ENCODE measurements around the gene NOTO. TPM values are rescaled to one million over a fixed set of nuclear protein-coding genes. Genes with fewer than 3 reads are reported as not detected.
A peak's percentile ranks its signal among the peaks of the same experiment; 100 is the strongest.

NOTO gene
- total RNA-seq, 1 experiment from 2014 or later = 0.66 TPM

DNA sequence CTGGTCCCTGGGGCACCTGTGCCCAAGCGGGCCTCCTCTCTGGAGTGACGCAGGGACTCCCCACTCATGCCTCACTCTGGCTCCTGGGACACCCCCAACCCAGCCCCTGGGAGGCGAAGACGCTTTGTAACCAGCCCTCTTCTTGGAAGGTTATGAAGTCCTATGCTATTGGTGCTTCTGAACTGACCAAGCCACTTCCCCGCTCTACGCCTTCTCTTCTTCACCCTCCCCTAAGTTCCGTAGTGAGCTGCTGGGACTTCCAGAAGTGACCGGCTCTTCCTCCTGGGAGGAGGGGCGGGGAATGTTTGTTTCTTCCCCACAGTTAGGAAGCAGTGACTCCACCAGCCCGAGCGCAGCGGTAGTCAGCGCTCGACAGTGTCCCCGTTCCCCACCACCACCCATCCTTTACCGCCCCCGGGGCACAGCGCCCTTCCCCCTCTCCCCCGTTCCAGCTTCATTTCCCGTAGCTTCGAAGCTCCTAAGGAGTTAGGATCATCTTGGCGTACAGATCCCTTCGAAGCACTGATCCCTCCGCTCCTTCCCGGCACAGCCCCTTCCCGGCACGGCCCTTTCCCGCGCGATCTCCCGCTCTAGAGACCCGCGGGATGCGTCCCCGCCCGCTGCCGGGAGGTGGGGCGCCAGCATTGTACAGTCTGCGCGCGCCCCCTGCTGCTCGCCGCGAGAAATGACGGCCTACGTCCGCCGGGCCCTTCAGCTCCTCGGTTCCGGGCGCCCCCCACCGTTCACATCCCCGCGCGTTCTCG lies 25.3 kb upstream of the NOTO start:
- DNase-seq = peak; percentile 87
- TF ChIP-seq, protein P1, sequence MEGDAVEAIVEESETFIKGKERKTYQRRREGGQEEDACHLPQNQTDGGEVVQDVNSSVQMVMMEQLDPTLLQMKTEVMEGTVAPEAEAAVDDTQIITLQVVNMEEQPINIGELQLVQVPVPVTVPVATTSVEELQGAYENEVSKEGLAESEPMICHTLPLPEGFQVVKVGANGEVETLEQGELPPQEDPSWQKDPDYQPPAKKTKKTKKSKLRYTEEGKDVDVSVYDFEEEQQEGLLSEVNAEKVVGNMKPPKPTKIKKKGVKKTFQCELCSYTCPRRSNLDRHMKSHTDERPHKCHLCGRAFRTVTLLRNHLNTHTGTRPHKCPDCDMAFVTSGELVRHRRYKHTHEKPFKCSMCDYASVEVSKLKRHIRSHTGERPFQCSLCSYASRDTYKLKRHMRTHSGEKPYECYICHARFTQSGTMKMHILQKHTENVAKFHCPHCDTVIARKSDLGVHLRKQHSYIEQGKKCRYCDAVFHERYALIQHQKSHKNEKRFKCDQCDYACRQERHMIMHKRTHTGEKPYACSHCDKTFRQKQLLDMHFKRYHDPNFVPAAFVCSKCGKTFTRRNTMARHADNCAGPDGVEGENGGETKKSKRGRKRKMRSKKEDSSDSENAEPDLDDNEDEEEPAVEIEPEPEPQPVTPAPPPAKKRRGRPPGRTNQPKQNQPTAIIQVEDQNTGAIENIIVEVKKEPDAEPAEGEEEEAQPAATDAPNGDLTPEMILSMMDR (conservative IDR thresholded peaks at IDR 0.05) = peak; percentile 98

More for the DNA sequence above, 25.3 kb upstream of the NOTO start:
- Histone ChIP-seq H3K4ac (ENCODE audit: low read depth, low read length) (no peak overlapping the region), H3K9ac (ENCODE audit: extremely low read depth, insufficient read length, low read length) (peak overlapping the region; percentile 24), H4K5ac (ENCODE audit: insufficient read length, low read depth, low read length) (no peak overlapping the region), H3K14ac (ENCODE audit: insufficient read depth, low read length) (no peak overlapping the region), H3K27me3 (ENCODE audit: insufficient read depth, low read length) (peaks cover 29% of the 10 kb centered on the region), H3K27ac (ENCODE audit: insufficient read length, low read depth, low read length) (no peak overlapping the region), H2AFZ (ENCODE audit: low read length) (no peak overlapping the region), H2BK5ac (ENCODE audit: insufficient read length, low read length) (no peak overlapping the region), H3K79me1 (ENCODE audit: insufficient read depth, low read depth, low read length, poor library complexity, severe bottlenecking) (no peaks in the 10 kb centered on the region), H3K56ac (ENCODE audit: insufficient read length, low read depth, low read length) (no peak overlapping the region), H3K4me2 (ENCODE audit: insufficient read depth, insufficient read length, low read length) (peak overlapping the region; percentile 69), H3T11ph (ENCODE audit: low read length) (no peak overlapping the region), H4K91ac (ENCODE audit: insufficient read length, low read depth, low read length) (no peak overlapping the region), H3K23me2 (ENCODE audit: insufficient read length, low read depth, low read length, poor library complexity, severe bottlenecking) (peaks cover 24% of the 10 kb centered on the region), H4K20me1 (ENCODE audit: control insufficient read depth, insufficient read depth, insufficient read length) (no peaks in the 10 kb centered on the region), H4K8ac (replicated peaks; ENCODE audit: insufficient read length, low read depth, low read length) (no peak overlapping the region), H2BK12ac (ENCODE audit: insufficient read length, low read depth, low read length) (no peak overlapping the region), H3K9me3 (ENCODE audit: control insufficient read depth, low read depth, low read length) (no peaks in the 10 kb centered on the region), H2BK120ac (ENCODE audit: low read depth, low read length, poor library complexity, severe bottlenecking) (no peak overlapping the region), H3K4me1 (ENCODE audit: insufficient read depth, low read length) (peaks cover 4% of the 10 kb centered on the region; the same call in 1 of the 2 replicates), H3K79me2 (ENCODE audit: insufficient read depth, low read length) (no peaks in the 10 kb centered on the region), H3K23ac (ENCODE audit: insufficient read length, low read depth, low read length) (no peak overlapping the region), H3K18ac (ENCODE audit: insufficient read length, low read depth, low read length) (no peak overlapping the region), H2BK20ac (ENCODE audit: low read depth, low read length, poor library complexity, severe bottlenecking) (no peak overlapping the region), H2AK5ac (ENCODE audit: insufficient read length, low read length) (no peak overlapping the region), H2BK15ac (ENCODE audit: low read depth, low read length) (no peak overlapping the region)
- H3K4me3 Mint-ChIP-seq = peak overlapping the region; percentile 72 to 92
- peak overlapping the region in 1 of 3 experiments; percentile 74; a peak in 1 of 7 replicates for H3K27ac Mint-ChIP-seq
- WGBS (ENCODE audit: extremely low coverage, insufficient read length, low lambda C conversion rate) = no CpG with 5 or more reads among the region's 56 CpGs
- peaks cover 19 to 25% of the 10 kb centered on the region in 2 experiments for H3K4me1 Mint-ChIP-seq
- no peaks in the 10 kb centered on the region; a peak in 1 of 5 replicates for H3K9me3 Mint-ChIP-seq
- no peaks in the 10 kb centered on the region for H3K36me3 Mint-ChIP-seq (ENCODE audit: insufficient read depth in 1 of 3, low read depth in 3 of 3)
- H3K27me3 Mint-ChIP-seq (ENCODE audit: low read depth) = peaks cover 96% of the 10 kb centered on the region

Data from H9 (cell line).